SK-N-MC (cell line): Measurements from ENCODE around the gene ZBTB21.

Source experiments
- EZH2 ChIP-seq: fragments of 200-600 bp; sonication (generic); IDR thresholded peaks from one replicate; pipeline ENCODE4 v1.6.1; 2017; ENCODE audit warnings: antibody characterized with exemption
- FOXP2 ChIP-seq: optimal IDR thresholded peaks from 2 replicates; pipeline ENCODE3; 2011; ENCODE audit warnings: mild to moderate bottlenecking, moderate library complexity; ENCODE audit not compliant: insufficient read depth; ENCODE audit errors: extremely low read length, control extremely low read depth
- POLR2AphosphoS5 ChIP-seq: IDR thresholded peaks from 2 replicates; pipeline ENCODE4 v1.6.1; 2012; ENCODE audit warnings: mild to moderate bottlenecking, low read depth, low read length, borderline replicate concordance

GRCh38 chr21:41942457-41942856 is 67.7 kb downstream of the ZBTB21 start:
- TF ChIP-seq POLR2AphosphoS5 (no peak), EZH2 (no peak), FOXP2 (no peak)
